Stimulated activated CD4-positive, alpha-beta T cell treated with anti-CD3 and anti-CD28 coated beads, Interleukin-12 subunit alpha, Interleukin-12 subunit beta, amount 100 ng/mL, for 4 hours (primary cell): ENCODE data around the gene RASSF5.

ENCODE experiments used
- DNase-seq: peaks from one replicate; pipeline ENCODE4 v3.0.0-alpha.2; 2020

The RASSF5 gene

GRCh38 chr1:206518206-206518605 lies 10.9 kb downstream of the RASSF5 start:
- no peak for DNase-seq

- DNase-seq = no peak
Measured at GRCh38 chr1:206518743-206519142, 11.4 kb downstream of the RASSF5 start.

- no peak for DNase-seq
Measured at GRCh38 chr1:206521127-206521526, 13.8 kb downstream of the RASSF5 start.

GRCh38 chr1:206521694-206522402 lies 14.5 kb downstream of the RASSF5 start:
- DNase-seq = no peak

GRCh38 chr1:206524739-206525364 lies 17.5 kb downstream of the RASSF5 start:
- no peak for DNase-seq

GRCh38 chr1:206526064-206526911 lies 19.0 kb downstream of the RASSF5 start:
- DNase-seq = no peak

GRCh38 chr1:206529425-206529824 lies 22.1 kb downstream of the RASSF5 start:
- DNase-seq = no peak

- DNase-seq = no peak
Measured at GRCh38 chr1:206532368-206532767, 25.0 kb downstream of the RASSF5 start.

- no peak for DNase-seq
Measured at GRCh38 chr1:206534552-206534951, 27.2 kb downstream of the RASSF5 start.

- no peak for DNase-seq
Measured at GRCh38 chr1:206535853-206536188, 28.5 kb downstream of the RASSF5 start.

GRCh38 chr1:206537141-206537540 lies 29.8 kb downstream of the RASSF5 start:
- no peak for DNase-seq

GRCh38 chr1:206538086-206538770 lies 30.9 kb downstream of the RASSF5 start:
- no peak for DNase-seq

GRCh38 chr1:206538901-206539640 lies 31.7 kb downstream of the RASSF5 start:
- no peak for DNase-seq

GRCh38 chr1:206540044-206540780 lies 32.9 kb downstream of the RASSF5 start:
- DNase-seq = no peak

GRCh38 chr1:206541236-206541833 lies 34.0 kb downstream of the RASSF5 start:
- DNase-seq = no peak

GRCh38 chr1:206544562-206545257 lies 37.4 kb downstream of the RASSF5 start:
- DNase-seq = peak; percentile 82

- no peak for DNase-seq
Measured at GRCh38 chr1:206545351-206545750, 38.0 kb downstream of the RASSF5 start.

GRCh38 chr1:206547104-206547503 lies 39.8 kb downstream of the RASSF5 start:
- no peak for DNase-seq

- no peak for DNase-seq
Measured at GRCh38 chr1:206550446-206550845, 43.1 kb downstream of the RASSF5 start.

GRCh38 chr1:206551296-206551985 lies 44.1 kb downstream of the RASSF5 start:
- no peak for DNase-seq
